Activated CD4-positive, alpha-beta T cell treated with anti-CD3 and anti-CD28 coated beads for 1 hour (primary cell): ENCODE data around the gene CDCA3.
"Not testable (repeated sequence)": the region's sequence is repeated elsewhere in the genome, so short reads cannot be mapped to it uniquely, and the experiment has no call there.

Source experiments
- DNase-seq: peaks from one replicate; pipeline ENCODE4 v3.0.0-alpha.2; 2020

CDCA3 gene

DNA sequence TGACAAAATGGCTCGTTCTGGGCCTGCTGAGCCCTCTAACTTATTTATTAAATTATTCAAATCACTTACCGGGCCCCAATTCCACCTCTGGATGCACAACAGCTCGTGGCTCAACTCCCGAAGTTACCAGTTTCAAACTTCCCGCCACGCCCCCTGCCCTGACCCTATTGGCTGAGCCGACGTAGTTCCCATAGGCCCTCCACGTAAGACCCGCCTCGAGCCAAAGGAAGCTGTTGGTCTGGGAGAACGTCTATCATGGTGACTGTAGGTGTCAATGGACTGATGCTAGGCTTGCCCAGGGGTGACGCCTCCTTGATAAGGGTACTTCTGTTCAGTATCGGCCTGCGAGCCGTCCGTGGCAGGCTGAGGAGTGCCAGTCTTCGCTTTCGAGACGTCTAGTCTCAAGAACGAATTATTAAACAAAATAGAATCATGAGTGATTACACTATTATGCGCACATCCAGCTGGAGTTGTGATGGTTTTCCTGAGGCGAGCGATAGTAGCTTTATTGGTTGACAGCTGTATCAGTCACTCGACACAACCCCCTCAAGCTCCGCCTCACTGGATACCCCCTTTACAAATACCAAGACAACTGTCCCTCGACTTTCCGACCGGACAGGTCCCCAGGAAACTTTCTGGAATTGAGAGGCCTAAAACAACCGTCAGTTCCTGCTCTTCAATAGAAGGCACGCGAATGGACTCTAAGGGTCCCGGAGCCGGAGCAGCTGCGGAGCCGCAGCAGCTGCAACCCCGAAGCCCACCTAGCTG is at the start of gene CDCA3:
TSS of gene CDCA3 (minus strand) at position 134 of the 768 bp plus-strand sequence. CDS start 334 bp downstream, outside the sequence.
- DNase-seq: peak; percentile 82

DNA sequence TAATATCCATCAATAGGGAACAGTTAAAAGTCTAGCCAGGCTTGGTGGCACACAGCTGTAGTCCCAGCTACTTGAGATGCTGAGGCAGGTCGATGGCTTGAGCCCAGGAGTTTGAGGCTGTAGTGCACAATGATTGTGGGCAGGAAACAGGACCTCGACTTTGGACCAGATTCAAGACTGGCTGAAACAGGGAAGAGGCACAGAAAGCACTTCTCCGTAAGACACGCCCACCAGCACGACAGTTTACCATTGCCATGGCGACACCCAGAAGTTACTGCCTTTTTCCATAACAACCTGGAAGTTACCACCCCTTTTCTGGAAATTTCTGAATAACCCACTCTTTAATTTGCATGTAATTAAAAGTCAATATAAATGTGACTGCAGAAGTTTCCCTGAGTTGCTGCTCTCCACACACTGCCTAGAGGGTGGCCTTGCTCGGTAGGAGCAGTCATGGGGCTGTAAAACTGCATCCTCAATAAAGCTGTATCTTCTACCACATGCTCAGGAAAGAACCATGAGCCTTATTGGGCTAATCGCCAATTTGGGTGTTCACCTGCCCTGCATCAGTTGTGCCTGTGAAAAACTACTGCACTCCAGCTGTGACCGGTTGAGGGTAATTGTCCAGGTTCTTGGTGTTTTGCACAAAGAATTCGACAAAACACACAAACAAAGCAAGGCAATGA is 48.9 kb upstream of the CDCA3 start:
- no peak for DNase-seq

DNA sequence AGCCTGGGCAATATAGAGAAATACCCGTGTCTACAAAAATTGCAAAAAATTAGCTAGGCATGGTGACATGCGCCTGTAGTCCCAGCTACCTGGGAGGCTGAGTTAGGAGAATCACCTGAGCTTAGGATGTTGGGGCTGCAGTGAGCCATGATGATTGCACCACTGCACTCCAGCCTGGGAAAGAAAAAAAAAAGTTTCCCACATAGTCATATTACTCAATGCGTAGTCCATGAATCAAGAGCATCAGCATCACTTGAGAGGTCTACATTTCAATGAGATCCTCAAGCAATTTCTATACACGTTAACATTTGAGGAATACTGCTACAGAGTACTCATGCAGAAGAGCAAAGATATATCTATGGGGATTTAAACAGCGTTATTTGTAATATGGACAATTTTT is 48.3 kb upstream of the CDCA3 start:
- no peak for DNase-seq

DNA sequence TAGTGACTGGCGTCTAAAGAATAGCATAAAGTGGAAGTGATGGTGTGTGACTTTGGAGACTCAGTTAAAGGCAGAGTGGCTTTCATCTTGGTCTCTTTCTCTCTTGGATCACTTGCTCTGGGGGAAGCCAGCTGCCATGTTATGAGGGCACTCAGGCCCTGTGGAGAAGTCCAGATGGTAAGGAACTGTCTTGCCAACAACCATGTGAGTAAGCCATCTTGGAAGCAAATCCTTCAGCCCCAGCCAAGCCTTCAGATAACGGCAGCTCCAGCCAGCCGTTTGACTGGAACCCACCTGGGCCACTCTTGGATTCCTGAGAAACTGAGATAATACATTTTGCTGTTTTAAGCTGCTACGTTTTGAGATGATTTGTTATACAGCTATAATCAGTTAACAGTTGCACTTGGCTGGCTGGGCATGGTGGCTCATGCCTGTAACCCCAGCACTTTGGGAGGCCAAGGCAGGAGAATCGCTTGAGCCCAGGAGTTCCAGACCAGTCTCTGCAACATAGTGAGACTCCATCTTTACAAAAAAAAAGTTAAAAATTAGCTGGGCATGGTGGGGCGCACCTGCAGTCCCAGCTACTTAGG is 45.9 kb upstream of the CDCA3 start:
- DNase-seq: no peak

DNA sequence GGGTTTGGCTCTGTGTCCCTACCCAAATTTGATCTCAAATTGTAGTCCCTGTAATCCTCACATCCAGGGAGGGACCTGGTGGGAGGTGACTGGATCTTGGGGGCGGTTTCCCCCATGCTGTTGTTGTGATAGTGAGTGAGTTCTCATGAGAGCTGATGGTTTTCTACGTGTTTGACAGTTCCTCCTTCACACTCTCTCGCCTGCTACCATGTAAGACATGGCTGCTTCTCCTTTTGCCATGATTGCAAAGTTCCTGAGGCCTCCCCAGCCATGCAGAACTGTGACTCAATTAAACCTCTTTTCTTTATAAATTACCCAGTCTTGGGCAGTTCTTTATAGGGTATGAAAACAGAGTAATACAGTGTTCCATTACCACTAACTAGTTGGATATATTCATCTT is 43.2 kb upstream of the CDCA3 start:
- no peak for DNase-seq

DNA sequence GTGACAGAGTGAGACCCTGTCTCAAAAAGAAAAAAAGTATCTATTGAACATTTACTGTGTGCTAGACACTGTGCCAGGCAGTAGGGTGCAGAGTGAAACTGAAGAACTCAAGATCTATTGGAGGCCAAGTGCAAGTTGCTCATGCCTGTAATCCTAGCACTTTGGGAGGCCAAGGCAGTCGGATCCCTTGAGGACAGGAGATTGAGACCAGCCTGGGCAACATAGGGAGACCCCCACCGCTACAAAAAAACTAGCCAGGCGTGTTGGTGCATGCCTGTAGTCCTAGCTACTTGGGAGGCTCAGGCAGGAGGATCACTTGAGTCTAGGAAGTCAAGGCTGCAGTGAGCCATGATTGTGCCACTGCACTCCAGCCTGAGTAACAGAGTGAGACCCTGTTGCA is 41.6 kb upstream of the CDCA3 start:
- not testable (repeated sequence) for DNase-seq

DNA sequence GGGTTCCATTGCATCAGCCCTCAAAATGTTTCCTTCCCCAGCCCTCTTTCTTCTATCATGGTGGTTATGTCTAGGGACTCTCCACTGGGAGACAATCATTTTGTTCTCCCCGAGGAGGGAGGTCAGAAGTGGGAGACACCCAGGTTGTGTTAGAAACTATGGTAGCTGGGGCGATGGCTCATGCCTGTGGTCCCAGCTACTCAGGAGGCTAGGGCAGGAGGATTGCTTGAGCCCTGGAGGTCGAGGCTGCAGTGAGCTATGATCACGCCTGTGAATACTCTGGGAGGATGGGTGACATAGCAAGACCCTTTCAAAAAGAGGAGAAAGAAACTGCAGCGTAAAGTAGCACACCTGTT is 40.5 kb upstream of the CDCA3 start:
- DNase-seq: no peak

DNA sequence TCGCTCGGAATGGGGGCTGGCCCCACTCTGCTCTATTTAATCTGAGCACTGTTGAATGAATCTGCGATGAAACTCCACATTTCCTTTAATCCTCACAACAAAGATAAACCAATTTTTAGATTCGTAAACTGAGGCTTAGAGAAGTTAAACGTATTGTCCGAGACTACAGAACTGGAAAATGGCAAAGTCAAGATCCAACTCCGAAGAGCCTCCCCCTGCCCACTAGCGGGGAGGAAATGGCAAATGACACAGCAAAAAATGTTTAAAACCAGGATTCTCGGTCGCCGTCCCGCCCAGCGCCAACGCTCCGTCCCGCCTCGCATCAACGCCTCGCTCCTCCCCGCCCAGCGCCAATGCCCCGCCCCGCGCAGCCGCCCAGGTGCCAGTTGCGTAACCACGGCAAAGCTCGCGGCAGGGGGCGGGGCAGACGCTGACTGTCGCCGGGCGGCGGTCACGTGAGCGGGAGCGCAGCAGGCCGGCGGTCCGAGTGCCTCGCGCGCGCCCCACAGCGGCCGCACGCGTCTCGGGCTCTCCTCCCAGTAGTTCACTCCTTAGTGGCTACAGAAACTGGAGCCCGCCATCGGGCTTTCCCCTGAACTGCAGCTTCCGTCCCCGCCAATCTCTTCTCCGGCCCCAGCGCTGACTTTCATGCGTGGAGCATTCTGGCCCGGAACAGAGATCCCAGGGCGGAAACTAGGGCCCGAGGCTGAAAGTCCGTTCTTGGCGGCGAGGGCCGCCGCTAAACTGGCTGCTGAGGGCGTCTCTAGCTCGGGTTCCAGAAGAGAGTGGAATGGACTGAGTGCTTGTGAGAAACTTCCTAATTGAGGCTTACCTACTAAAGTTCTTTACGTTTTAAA is 39.9 kb upstream of the CDCA3 start:
- peak; percentile 98 for DNase-seq

DNA sequence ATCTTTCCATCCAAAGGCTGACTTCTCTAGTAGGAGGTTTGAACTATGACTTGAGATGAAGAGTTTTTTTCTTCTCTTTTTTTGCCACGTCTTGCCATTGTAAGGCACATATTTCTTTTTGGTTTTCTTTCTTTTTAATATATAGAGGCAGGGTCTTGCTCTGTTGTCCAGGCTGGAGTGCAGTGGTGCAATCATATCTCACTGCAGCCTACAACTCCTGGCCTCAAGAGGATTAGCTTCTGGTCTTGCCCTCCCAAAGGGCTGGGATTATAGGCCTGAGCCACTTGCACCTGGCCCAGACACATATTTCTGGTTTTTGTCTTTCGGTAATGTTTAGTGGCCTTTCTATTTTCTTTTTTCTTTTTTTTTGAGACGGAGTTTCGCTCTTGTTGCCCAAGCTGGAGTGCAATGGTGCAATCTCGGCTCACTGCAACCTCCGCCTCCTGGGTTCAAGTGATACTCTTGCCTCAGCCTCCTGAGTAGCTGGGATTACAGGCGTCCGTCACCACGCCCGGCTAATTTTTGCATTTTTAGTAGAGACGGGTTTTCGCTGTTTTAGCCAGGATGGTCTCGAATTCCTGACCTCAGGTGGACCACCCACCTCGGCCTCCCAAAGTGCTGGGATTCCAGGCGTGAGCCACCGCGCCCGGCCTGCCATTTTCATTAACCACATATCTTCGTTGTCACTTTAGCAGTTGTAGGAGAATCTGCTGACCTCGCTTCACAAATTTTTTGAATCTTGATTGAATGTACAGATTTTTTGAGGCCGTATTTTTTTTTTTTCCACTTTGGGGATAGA is 38.9 kb upstream of the CDCA3 start:
- not testable (repeated sequence) for DNase-seq

DNA sequence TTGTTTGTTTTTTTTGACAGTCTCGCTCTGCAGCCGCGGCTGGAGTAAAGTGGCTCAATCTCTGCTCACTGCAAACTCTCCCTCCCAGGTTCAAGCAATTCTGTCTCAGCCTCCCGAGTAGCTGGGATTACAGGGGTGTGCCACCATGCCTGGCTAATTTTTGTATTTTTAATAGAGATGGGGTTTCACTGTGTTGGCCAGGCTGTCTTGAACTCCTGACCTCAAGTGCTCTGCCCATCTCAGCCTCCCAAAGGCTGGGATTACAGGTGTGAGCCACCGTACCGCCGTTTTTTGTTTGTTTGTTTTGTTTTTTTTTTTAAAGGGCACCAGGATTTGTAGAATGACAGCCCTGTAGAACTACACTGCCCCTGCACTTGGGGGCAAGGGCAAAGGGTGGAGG is 37.7 kb upstream of the CDCA3 start:
- not testable (repeated sequence) for DNase-seq

DNA sequence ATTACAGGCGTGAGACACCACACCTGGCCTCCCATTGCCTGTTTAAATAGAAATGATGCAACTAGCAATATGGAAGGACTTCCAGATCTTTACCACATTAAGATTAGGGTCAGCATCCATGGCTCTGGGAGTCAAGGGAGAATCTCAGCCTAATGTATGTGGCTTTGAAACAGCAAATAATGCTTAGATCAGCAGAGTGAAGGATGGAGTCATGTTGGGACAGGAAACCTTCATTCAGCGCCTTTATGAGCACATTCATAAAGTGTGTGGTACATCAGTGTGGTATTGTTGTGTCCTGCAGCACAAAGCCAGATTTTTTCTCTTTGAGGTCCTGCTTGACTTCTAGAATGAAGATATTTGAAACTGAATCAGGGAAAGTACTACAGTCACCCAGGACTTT is 37.3 kb upstream of the CDCA3 start:
- no peak for DNase-seq

DNA sequence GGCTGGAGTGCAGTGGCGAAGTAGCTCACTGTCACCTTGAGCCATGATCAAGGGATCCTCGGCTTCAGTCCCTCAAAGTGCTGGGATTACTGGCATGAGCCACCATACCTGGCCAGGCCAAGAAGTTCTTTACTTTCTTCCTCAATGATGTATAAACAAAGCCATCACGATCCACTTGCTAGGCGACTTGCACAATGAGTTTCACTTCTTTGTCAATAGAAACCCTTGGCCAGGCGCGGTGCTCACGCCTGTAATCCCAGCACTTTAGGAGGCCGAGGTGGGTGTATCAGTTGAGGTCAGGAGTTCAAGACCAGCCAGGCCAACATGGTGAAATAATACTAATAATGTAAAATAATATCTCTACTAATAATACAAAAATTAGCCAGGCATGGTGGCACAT is 36.4 kb upstream of the CDCA3 start:
- no peak for DNase-seq

DNA sequence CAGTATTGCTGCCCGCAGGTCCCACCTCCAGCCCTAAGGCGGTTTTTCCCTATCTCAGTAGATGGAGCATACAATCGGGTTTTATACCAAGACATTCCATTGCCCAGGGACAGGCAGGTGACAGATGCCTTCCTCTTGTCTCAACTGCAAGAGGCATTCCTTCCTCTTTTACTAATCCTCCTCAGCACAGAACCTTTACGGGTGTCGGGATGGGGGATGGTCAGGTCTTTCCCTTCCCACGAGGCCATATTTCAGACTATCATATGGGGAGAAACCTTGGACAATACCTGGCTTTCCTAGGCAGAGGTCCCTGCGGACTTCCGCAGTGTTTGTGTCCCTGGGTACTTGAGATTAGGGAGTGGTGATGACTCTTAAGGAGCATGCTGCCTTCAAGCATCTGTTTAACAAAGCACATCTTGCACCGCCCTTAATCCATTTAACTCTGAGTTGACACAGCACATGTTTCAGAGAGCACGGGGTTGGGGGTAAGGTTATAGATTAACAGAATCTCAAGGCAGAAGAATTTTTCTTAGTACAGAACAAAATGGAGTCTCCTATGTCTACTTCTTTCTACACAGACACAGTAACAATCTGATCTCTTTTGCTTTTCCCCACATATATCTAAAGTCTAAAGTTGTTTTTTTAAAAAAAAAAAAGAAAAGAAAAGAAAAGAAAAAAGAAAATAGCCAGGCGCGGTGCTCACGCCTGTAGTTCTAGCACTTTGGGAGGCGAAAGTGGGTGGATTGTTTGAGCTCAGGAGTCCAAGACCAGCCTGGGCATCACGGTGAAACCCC is 35.3 kb upstream of the CDCA3 start:
- DNase-seq: not testable (repeated sequence)

DNA sequence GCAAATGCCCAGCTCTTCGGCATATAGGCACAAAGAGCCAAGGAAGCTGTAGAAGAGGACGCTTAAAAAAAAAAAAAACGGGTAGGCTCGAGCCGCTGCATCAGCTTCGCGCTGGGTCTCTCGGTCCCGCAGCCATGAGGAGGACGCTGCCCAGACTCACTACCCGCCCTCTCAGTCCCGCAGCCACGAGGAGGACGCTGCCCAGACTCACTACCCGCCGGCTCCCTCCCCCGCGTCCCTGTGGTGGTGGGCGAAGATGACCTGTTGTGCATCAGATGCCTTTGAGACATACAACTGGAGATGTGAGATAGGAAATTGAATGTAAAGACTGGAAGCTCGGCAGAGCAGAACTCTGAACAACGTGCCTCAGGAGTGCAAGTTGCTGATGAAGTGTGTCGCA is 33.5 kb upstream of the CDCA3 start:
- DNase-seq: no peak

DNA sequence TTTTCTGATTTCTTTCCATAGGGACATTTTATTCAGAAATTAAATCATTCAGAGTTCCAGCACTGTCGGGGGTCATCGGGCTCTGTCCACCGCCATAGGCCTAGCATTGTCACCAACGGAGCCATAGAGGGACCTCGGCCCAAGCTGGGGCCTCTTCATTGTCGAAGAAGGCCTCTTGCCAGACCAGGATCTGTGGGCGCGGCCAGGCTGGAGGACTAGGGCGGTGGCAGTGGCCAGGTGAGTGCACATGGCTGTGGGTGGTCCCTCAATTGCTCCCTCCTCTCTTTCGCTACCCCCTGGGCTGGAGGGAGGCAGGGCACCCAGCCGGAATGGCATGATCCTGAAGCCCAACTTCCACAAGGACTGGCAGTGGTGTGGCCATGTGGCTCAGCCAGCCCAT is 32.6 kb upstream of the CDCA3 start:
- DNase-seq: no peak

DNA sequence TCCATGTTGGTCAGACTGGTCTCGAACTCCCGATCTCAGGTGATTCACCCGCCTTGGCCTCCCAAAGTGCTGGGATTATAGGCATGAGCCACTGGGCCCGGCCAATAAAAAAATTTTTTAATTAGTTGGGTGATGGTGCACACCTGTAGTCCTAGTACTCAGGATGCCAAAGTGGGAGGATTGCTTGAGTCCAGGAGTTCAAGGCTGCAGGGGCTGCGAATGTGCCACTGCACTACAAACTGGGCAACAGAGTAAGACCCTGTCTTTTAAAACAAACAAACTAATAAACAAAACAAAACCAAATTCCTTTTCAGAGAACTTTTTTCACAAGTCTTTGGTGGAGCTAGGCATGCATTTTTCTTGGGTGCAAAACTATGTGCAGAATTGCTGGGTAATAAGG is 32.2 kb upstream of the CDCA3 start:
- no peak for DNase-seq

DNA sequence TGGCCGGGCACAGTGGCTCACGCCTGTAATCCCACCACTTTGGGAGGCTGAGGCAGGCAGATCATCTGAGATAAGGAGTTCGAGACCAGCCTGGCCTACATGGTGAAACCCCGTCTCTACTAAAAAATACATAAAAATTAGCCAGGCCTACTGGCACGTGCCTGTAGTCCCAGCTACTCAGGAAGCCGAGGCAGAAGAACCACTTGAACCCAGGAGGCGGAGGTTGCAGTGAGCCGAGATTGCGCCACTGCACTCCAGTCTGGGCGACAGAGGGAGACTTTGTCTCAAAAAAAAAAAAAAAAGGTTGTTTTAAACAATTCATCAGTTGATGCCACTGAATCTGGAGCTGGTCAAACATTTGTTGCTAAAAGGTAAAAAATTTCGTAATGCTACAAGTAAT is 28.7 kb upstream of the CDCA3 start:
- not testable (repeated sequence) for DNase-seq

DNA sequence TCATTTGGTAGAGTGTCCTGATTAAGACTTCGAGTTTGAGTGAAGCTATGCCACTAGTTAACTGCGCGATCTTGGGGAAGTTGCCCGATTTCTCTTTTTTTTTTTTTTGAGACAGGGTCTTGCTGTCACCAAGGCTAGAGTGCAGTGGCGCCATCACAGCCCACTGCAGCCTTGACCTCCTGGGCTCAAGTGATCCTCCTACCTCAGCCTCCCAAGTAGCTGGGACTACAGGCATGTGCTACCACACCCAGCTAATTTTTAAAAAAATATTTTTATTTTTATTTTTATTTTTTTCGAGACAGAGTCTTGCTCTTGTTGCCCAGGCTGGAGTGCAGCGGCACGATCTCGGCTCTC is 22.9 kb upstream of the CDCA3 start:
- DNase-seq: not testable (repeated sequence)

DNA sequence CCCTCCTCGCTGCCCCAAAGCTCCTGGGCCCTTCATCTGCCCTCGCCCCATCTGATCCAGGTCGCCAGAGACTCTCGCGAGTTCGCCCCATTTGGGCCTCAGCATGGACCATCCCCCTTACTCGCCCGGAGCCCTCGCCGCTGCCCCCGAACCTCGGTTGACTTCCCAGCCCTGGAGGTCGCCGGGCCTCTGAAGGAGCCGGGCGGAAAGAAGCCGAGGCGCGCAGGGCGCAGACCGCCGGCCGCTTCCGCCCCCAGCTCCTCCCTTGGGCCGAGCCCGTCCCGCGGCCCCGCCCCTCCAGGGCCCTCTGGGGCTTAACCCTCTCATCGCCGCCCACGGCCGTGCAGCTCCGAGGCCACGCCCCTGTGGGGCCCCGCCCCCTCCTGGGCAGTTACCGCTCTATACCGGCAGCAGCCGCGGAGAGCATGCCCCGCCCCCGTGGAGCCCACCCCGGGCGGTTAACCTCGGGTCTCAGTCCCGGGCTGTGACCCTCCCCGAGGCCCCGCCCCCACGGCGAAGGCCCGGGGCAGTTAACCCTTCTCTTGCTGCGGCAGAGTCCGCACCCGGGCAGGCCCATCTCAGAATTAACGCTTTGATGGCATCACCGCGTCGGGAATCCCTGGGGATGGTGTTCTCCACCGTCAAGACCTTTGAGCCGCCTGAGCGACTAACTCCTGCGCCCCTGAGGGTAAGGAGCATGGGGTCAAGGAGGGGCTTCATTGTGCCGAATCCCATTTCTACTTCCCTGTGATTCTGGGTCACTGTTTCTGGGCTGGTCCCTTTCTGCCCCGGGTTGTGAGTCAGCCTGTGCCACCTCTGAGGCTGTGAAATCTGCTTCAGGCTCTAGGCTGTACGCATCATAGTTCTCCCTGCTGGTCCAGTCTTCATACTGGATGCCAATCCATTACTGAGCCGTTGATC is 22.3 kb upstream of the CDCA3 start, which contains the start of gene SPSB2:
TSS of gene SPSB2 (minus strand) at position 210 of the 921 bp plus-strand sequence. CDS start 402 bp downstream, outside the sequence.
- peak; percentile 97 for DNase-seq
